ENCODE measurements around the gene MCC.

- TF ChIP-seq CTCF (IDR thresholded peaks at IDR 0.05) (no peak), ZFX (IDR thresholded peaks at IDR 0.05; ENCODE audit: borderline replicate concordance) (no peak)
Observed at GRCh38 chr5:113163328-113163727, 324.9 kb downstream of the MCC start.
